IPS-20b (cell line): ENCODE data around the gene GHRL.
"Not testable (repeated sequence)": the region's sequence is repeated elsewhere in the genome, so short reads cannot be mapped to it uniquely, and the experiment has no call there.

ENCODE experiments used
- H3K27ac ChIP-seq: one replicate; pipeline ENCODE4 v1.5.1; 2013; ENCODE audit warnings: low read length
- H3K27me3 ChIP-seq: 2 replicates; pipeline ENCODE4 v1.6.1; 2013; ENCODE audit warnings: mild to moderate bottlenecking, low read length, inconsistent platforms; ENCODE audit not compliant: insufficient read depth
- H3K36me3 ChIP-seq: 2 replicates; pipeline ENCODE4 v1.6.1; 2013; ENCODE audit warnings: low read depth, mild to moderate bottlenecking, inconsistent platforms, low read length, moderate library complexity; ENCODE audit not compliant: insufficient read depth
- H3K4me1 ChIP-seq: 2 replicates; pipeline ENCODE4 v1.6.1; 2013; ENCODE audit warnings: mild to moderate bottlenecking, control low read depth, inconsistent platforms, low read length, moderate library complexity; ENCODE audit not compliant: insufficient read depth
- H3K4me3 ChIP-seq: 2 replicates; pipeline ENCODE4 v1.5.1; 2013; ENCODE audit warnings: mild to moderate bottlenecking, low read length, inconsistent platforms
- H3K9ac ChIP-seq: 2 replicates; pipeline ENCODE4 v1.6.1; 2013; ENCODE audit warnings: low read depth, mild to moderate bottlenecking, inconsistent platforms, low read length, moderate library complexity
- H3K9me3 ChIP-seq: 2 replicates; pipeline ENCODE4 v1.6.1; 2013; ENCODE audit warnings: mild to moderate bottlenecking, low read depth, low read length, inconsistent platforms; ENCODE audit not compliant: insufficient read depth

GHRL gene

DNA sequence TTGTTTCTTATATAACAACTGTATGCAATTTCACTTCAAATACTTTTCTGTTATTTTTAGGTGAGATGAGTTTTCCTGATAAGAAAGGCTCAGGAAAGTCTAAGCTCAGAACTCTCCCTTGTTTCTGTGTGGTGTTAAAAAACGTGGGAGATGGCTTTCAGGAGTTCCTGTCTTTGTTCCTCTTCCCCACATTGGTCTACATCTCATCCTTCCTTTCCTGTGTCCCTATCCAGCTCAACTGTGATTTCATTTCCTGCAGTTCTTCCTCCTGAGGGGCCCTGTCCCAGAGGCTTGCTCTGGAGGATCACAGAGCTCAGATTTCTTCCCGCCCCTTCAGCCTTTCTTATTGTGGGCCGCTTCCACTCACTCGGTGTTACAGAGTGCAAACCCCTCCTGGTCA, 17.0 kb upstream of the GHRL start:
- Histone ChIP-seq H3K9me3 (no peaks in the 10 kb centered on the region), H3K4me3 (no peak overlapping the region), H3K4me1 (no peaks in the 10 kb centered on the region), H3K27ac (no peak overlapping the region), H3K36me3 (peaks cover 93% of the 10 kb centered on the region), H3K27me3 (no peaks in the 10 kb centered on the region), H3K9ac (no peak overlapping the region)

DNA sequence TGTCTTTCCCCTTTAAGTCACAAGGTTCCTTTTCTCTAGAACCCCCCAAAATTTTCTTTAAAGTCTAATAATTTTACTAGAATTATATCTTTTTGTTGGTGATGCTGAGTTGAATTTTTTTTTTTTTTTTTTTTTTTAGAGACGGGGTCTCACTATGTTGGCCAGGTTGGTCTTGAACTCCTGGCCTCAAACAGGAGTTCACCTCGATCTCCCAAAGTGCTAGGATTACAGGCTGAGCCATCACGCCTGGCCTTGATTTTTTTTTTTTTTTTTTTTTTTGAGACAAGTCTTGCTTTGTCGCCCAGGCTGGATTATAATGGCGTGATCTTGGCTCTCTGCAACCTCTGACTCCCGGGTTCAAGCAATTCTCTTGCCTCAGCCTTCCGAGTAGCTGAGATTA, 15.9 kb upstream of the GHRL start:
- no peaks in the 10 kb centered on the region for H3K27me3 ChIP-seq
- H3K27ac ChIP-seq: no peak overlapping the region
- H3K4me3 ChIP-seq: no peak overlapping the region
- no peaks in the 10 kb centered on the region for H3K9me3 ChIP-seq
- no peak overlapping the region for H3K9ac ChIP-seq
- H3K4me1 ChIP-seq: no peaks in the 10 kb centered on the region
- peaks cover 94% of the 10 kb centered on the region for H3K36me3 ChIP-seq

DNA sequence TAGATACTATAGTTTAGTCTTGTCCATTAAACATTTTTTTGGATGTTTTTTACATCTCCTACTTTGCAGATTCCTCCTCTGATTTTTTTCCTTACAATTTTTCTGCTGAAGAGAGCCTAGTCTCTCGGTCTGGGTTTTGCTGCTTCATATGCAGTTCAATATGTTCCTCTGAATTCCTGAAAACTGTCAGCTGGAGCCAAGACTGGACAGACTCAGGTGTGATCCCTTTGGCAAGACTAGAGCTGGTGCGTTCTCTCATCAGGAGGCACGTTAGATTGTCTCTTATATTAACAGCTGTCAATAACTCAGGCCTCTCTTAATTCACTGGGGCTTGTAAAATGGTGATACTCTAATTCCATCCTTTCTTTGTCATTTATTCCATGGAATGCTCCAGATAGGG, 13.4 kb upstream of the GHRL start:
- Histone ChIP-seq H3K9me3 (no peaks in the 10 kb centered on the region), H3K9ac (no peak overlapping the region), H3K4me3 (no peak overlapping the region), H3K27ac (no peak overlapping the region), H3K4me1 (no peaks in the 10 kb centered on the region), H3K36me3 (peaks cover 94% of the 10 kb centered on the region), H3K27me3 (no peaks in the 10 kb centered on the region)

DNA sequence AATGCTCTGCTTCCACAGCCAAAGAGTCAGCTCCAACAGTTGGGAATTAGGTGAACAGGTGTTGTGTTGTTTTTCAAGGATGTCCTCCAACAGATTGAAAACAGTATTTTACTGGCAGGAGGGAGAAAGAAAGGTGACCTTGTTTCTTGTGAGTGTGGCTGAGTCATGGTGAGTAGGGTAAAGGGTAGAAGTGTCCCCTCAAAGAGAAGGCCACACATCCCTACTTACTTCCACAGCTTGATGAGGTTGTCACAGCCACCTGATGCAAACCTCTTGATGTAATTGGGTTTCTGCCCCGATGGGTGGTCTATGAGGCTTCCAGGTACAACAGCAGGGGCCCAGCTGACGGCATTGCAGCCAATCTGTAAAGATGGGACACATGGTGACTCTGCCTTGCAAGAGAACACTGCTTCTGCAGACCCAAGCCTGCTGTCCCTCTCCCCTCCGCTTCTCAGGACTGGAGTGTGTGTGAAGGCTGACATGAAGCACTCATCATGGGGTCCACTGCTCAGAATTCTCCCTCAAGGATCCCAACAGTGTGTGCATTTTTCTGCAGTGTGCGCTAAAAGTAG, 12.7 kb upstream of the GHRL start:
- Histone ChIP-seq H3K36me3 (peaks cover 94% of the 10 kb centered on the region), H3K4me1 (no peaks in the 10 kb centered on the region)

DNA sequence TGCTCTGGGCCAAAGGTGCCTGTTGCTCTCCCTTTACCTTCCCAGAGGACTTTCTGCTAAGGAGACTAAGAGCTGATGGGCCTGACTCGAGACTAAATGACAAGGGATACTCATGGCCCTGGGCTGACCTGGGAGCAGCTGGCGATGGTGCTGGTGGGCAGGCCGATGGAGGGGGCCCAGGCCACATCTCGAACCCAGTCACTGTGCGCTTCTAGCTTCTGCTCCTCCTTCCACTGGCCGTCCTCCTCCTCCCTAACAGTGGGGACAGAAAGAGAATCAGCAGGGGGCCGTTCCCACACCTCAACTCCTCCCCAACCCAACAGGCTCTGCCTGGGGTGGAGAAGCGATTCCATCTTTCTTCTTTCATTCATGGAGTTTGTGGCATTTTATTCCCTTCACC, 12.2 kb upstream of the GHRL start:
- H3K27me3 ChIP-seq: no peaks in the 10 kb centered on the region
- no peaks in the 10 kb centered on the region for H3K9me3 ChIP-seq
- no peak overlapping the region for H3K27ac ChIP-seq
- no peaks in the 10 kb centered on the region for H3K4me1 ChIP-seq
- H3K4me3 ChIP-seq: no peak overlapping the region
- no peak overlapping the region for H3K9ac ChIP-seq
- peaks cover 94% of the 10 kb centered on the region for H3K36me3 ChIP-seq

More for the DNA sequence above, 12.7 kb upstream of the GHRL start:
- Histone ChIP-seq H3K27ac (no peak overlapping the region), H3K9me3 (no peaks in the 10 kb centered on the region), H3K27me3 (no peaks in the 10 kb centered on the region), H3K9ac (no peak overlapping the region), H3K4me3 (no peak overlapping the region)

DNA sequence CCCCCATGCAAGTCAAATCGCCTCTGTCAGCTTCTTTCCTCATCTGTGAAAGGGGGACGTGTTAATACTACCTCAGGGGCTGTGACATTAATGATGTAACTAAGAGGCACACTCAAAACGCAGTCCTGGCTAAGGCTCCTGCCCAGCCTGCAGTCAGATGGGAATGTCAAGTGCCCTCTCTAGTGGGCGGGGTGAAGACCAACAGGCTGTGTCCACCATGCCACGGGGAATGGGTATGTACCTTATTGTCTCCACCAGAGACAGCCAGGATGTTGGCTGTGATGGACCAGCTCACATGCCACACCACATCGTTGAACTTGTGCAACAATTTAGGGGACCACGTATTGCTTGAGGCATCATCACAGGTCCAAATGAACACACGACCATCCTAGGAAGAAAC, 11.0 kb upstream of the GHRL start:
- Histone ChIP-seq H3K4me1 (no peaks in the 10 kb centered on the region), H3K9me3 (no peaks in the 10 kb centered on the region), H3K9ac (no peak overlapping the region), H3K27me3 (no peaks in the 10 kb centered on the region), H3K27ac (no peak overlapping the region), H3K4me3 (no peak overlapping the region), H3K36me3 (peaks cover 97% of the 10 kb centered on the region)

DNA sequence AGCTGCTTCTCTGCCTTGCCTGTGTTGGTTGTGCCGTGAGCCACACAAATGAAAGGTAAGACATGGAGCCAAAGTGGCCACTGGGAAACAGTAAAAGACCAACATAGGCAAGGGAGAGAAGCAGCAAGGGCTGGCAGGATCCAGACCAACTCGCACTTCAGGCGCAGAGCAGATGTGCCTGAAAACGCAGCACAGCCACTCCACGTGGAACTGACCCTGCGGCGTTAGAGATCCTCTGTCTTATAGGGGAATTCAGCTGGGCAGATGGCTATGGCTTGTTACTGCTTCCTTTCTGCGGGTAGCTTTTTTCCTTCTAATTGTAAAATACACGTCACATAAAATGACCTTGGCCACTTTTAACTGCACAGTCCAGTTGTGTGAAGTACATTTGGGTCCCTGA, 10.4 kb upstream of the GHRL start:
- H3K4me1 ChIP-seq: no peaks in the 10 kb centered on the region
- no peaks in the 10 kb centered on the region for H3K27me3 ChIP-seq
- no peak overlapping the region for H3K9ac ChIP-seq
- H3K36me3 ChIP-seq: peaks cover 93% of the 10 kb centered on the region
- H3K4me3 ChIP-seq: no peak overlapping the region
- H3K9me3 ChIP-seq: no peaks in the 10 kb centered on the region
- H3K27ac ChIP-seq: no peak overlapping the region

DNA sequence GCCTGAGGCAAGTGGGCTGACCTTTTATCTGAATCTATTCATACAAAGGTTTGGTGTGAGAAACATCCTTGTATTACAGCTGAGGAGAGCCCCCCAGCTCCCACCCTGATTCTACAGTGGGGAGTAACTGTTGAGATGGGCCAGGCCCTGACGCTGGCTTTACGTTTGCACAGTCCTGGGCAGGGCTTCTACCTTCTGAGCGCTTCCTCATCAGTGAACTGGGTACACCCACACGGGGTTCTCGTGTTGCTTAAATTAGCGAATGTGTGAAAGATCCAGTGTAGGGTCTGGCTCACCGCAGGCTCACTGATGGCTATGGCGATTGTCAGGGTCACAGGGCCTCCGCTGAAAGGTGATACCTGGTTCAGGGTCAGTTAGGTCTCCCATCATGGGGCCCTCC, 7.3 kb upstream of the GHRL start:
- no peak overlapping the region for H3K4me3 ChIP-seq
- no peak overlapping the region for H3K9ac ChIP-seq
- no peaks in the 10 kb centered on the region for H3K9me3 ChIP-seq
- H3K36me3 ChIP-seq: peaks cover 67% of the 10 kb centered on the region
- no peaks in the 10 kb centered on the region for H3K4me1 ChIP-seq
- no peak overlapping the region for H3K27ac ChIP-seq
- no peaks in the 10 kb centered on the region for H3K27me3 ChIP-seq

DNA sequence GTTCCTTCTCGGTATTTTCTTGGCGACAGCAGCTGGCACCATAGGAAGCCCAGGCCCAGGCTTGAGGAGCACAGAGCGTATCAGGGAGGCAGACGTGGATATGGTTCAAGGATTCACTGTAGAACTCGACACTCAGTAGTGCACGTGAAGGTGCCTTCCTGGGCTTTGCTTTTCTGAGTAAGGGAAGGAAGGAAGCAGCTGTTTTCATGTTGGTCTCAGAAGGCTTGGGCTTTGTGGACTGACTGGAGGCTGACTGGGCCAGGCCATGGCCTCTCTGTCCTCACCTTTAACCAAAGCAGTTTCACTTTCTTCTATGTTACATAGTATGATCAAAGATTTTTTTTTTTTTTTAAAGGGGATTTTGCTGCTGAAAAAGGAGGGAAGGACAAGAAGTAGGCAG, 6.9 kb upstream of the GHRL start:
- Histone ChIP-seq H3K9me3 (no peaks in the 10 kb centered on the region), H3K9ac (no peak overlapping the region), H3K27ac (no peak overlapping the region), H3K27me3 (no peaks in the 10 kb centered on the region), H3K4me1 (no peaks in the 10 kb centered on the region), H3K4me3 (no peak overlapping the region), H3K36me3 (peaks cover 67% of the 10 kb centered on the region)

DNA sequence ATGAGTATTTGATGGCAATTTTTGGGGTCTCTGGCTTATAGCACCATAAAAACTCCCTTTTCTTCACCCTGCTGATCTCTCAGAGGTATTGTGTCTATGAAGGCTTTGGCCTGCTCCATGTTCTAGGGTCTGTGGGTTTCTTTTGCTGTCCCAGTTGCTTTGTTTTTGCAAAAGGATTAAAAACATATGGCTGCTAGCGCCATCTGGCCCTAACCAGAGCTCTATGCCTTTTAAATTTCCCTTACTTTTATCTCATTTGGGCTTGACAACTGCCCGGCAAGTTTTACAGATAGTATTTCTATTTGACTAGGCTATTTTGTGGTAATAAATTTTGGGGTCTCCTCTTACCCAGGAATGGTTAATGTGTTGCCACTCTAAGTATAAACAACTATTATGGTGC, 6.4 kb upstream of the GHRL start:
- Histone ChIP-seq H3K27ac (no peak overlapping the region), H3K4me3 (no peak overlapping the region), H3K9me3 (no peaks in the 10 kb centered on the region), H3K9ac (no peak overlapping the region), H3K4me1 (no peaks in the 10 kb centered on the region), H3K27me3 (no peaks in the 10 kb centered on the region), H3K36me3 (peaks cover 63% of the 10 kb centered on the region)

DNA sequence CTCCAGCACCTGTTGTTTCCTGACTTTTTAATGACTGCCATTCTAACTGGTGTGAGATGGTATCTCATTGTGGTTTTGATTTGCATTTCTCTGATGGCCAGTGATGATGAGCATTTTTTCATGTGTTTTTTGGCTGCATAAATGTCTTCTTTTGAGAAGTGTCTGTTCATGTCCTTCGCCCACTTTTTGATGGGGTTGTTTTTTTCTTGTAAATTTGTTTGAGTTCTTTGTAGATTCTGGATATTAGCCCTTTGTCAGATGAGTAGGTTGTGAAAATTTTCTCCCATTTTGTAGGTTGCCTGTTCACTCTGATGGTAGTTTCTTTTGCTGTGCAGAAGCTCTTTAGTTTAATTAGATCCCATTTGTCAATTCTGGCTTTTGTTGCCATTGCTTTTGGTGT, 5.3 kb upstream of the GHRL start:
- not testable (repeated sequence) for H3K27me3 ChIP-seq, H3K27ac ChIP-seq, H3K4me1 ChIP-seq, H3K9me3 ChIP-seq, H3K9ac ChIP-seq, H3K4me3 ChIP-seq
- peaks cover 52% of the 10 kb centered on the region for H3K36me3 ChIP-seq

DNA sequence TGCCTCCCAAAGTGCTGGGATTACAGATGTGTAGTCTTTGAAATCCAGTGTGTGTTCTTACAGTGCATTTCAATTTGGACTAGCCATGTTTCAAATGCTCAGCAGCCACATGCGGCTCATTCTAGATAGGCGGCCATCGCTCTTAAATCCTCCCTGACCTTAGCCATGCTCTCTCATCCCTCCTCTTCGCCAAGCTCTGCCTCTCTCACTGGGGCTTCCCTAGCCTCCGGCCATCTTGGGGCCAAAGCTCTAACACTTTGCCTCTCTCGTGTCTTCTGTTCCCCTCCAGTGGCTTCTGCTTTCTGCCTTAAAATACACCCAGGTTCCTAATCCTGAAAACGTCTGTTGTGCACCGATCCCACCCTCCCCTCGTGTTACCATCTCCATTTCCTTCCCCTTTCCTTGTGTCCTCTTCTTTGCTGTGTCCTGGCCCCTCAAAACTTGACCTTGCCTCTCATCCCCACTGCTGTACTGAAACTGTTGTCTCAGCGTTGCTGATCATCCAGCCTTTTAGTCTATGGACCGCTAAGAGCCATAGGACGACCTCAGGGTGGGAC, 1.4 kb upstream of the GHRL start:
- no peak overlapping the region for H3K9ac ChIP-seq
- no peak overlapping the region for H3K4me3 ChIP-seq
- no peaks in the 10 kb centered on the region for H3K27me3 ChIP-seq
- peaks cover 22% of the 10 kb centered on the region for H3K36me3 ChIP-seq
- no peaks in the 10 kb centered on the region for H3K9me3 ChIP-seq
- no peaks in the 10 kb centered on the region for H3K4me1 ChIP-seq
- H3K27ac ChIP-seq: no peak overlapping the region
